GM23338 (cell line): Measurements from ENCODE around the gene PRDM2. TPM values are rescaled to one million over a fixed set of nuclear protein-coding genes. Genes with fewer than 3 reads are reported as not detected.

Experiments
- ATAC-seq: fragments of 200-7000 bp; cut with Tn5 transposase; 3 replicates; pipeline ENCODE4 v1.9.1; 2020
- DNase-seq: peaks from one replicate; pipeline ENCODE4 v3.0.0-alpha.2; 2015; ENCODE audit warnings: low spot score
- H2AFZ ChIP-seq: fragments of 200-600 bp; sonication (generic); 2 replicates; pipeline ENCODE4 v1.8.0; 2016; ENCODE audit warnings: antibody characterized with exemption, mild to moderate bottlenecking, moderate library complexity
- H3F3A ChIP-seq: fragments of 200-600 bp; sonication (generic); replicated peaks from 2 replicates; pipeline ENCODE4 v1.8.0; 2017; ENCODE audit warnings: antibody characterized with exemption, mixed run types, low read depth
- H3K27ac ChIP-seq: fragments of 200-600 bp; sonication (generic); 2 replicates; pipeline ENCODE4 v1.6.1; 2016; ENCODE audit warnings: low read depth
- H3K27me3 ChIP-seq: fragments of 200-600 bp; sonication (generic); 2 replicates; pipeline ENCODE4 v1.8.0; 2016; ENCODE audit warnings: mild to moderate bottlenecking, mixed run types, moderate library complexity; ENCODE audit not compliant: insufficient read depth
- H3K36me3 ChIP-seq: fragments of 200-600 bp; sonication (generic); 2 replicates; pipeline ENCODE4 v1.8.0; 2016; ENCODE audit warnings: mild to moderate bottlenecking; ENCODE audit not compliant: insufficient read depth
- H3K4me1 ChIP-seq: fragments of 200-600 bp; sonication (generic); 2 replicates; pipeline ENCODE4 v1.8.0; 2016; ENCODE audit warnings: mild to moderate bottlenecking, moderate library complexity; ENCODE audit not compliant: insufficient read depth
- H3K4me2 ChIP-seq: fragments of 200-600 bp; sonication (generic); 2 replicates; pipeline ENCODE4 v1.7.1; 2017; ENCODE audit warnings: mixed run types
- H3K4me3 ChIP-seq: fragments of 200-600 bp; sonication (generic); 2 replicates; pipeline ENCODE4 v1.6.1; 2016; ENCODE audit warnings: mixed run types
- H3K79me2 ChIP-seq: fragments of 200-600 bp; sonication (generic); replicated peaks from 2 replicates; pipeline ENCODE4 v1.8.0; 2017; ENCODE audit warnings: mild to moderate bottlenecking; ENCODE audit not compliant: insufficient read depth
- H3K9me2 ChIP-seq: fragments of 200-600 bp; sonication (generic); 2 replicates; pipeline ENCODE4 v1.8.0; 2017; ENCODE audit not compliant: insufficient read depth
- H4K20me1 ChIP-seq: fragments of 200-600 bp; sonication (generic); replicated peaks from 2 replicates; pipeline ENCODE4 v1.8.0; 2017; ENCODE audit warnings: mild to moderate bottlenecking; ENCODE audit not compliant: insufficient read depth
- H3K27ac Mint-ChIP-seq: 2 replicates; pipeline ENCODE4 v1.8.0; 2020; ENCODE audit warnings: inconsistent platforms, mild to moderate bottlenecking, moderate library complexity, mixed read lengths
- H3K27me3 Mint-ChIP-seq: 3 replicates; pipeline ENCODE4 v1.8.0; 2022; ENCODE audit warnings: low read depth, mild to moderate bottlenecking, moderate library complexity, mixed read lengths, inconsistent platforms; ENCODE audit not compliant: insufficient read depth, poor library complexity
- H3K36me3 Mint-ChIP-seq: 3 replicates; pipeline ENCODE4 v1.8.0; 2021; ENCODE audit warnings: low read depth, mild to moderate bottlenecking, inconsistent platforms, moderate library complexity, mixed read lengths
- H3K4me1 Mint-ChIP-seq: 3 replicates; pipeline ENCODE4 v1.8.0; 2020; ENCODE audit warnings: mild to moderate bottlenecking, inconsistent platforms, mixed read lengths
- H3K4me3 Mint-ChIP-seq: 3 replicates; pipeline ENCODE4 v1.8.0; 2021; ENCODE audit warnings: moderate library complexity, mild to moderate bottlenecking, inconsistent platforms, mixed read lengths
- H3K9me3 Mint-ChIP-seq: 3 replicates; pipeline ENCODE4 v1.8.0; 2020; ENCODE audit warnings: moderate library complexity, mild to moderate bottlenecking, inconsistent platforms, mixed read lengths
- CREB1 ChIP-seq: fragments of 250-450 bp; sonication (Bioruptor Pico); IDR thresholded peaks from 2 replicates; pipeline ENCODE4 v1.5.0; 2020; ENCODE audit warnings: low read depth, mild to moderate bottlenecking, moderate library complexity
- CTCF ChIP-seq, 2 experiments: fragments of 200-600 bp in 1 of 2; sonication (generic) in 1 of 2; conservative IDR thresholded peaks; 2 replicates each; pipeline versions ENCODE4 v1.5.1 to v1.6.1; 2016 to 2017; ENCODE audit warnings: antibody characterized with exemption in 2 of 2, low read depth in 2 of 2, mild to moderate bottlenecking in 2 of 2, moderate library complexity in 1 of 2
- ETS1 ChIP-seq: IDR thresholded peaks from 2 replicates; pipeline ENCODE4 v1.6.1; 2016; ENCODE audit warnings: antibody characterized with exemption
- EZH2 ChIP-seq: fragments of 200-600 bp; sonication (generic); IDR thresholded peaks from one replicate; pipeline ENCODE4 v1.8.0; 2017; ENCODE audit warnings: antibody characterized with exemption, mild to moderate bottlenecking, low read depth; ENCODE audit not compliant: unreplicated experiment
- EZH2phosphoT487 ChIP-seq: fragments of 200-600 bp; sonication (generic); IDR thresholded peaks from one replicate; pipeline ENCODE4 v1.8.1; 2018; ENCODE audit warnings: antibody characterized with exemption; ENCODE audit not compliant: unreplicated experiment
- JUNB ChIP-seq: IDR thresholded peaks from one replicate; pipeline ENCODE4 v1.6.1; 2016; ENCODE audit warnings: antibody characterized with exemption; ENCODE audit not compliant: unreplicated experiment
- NANOG ChIP-seq: IDR thresholded peaks from 2 replicates; pipeline ENCODE4 v1.6.1; 2016; ENCODE audit warnings: antibody characterized with exemption, borderline replicate concordance
- POLR2AphosphoS5 ChIP-seq: IDR thresholded peaks from 2 replicates; pipeline ENCODE4 v1.6.1; 2016; ENCODE audit warnings: antibody characterized with exemption, low read depth
- REST ChIP-seq: IDR thresholded peaks from one replicate; pipeline ENCODE4 v1.6.1; 2018; ENCODE audit warnings: antibody characterized with exemption; ENCODE audit not compliant: unreplicated experiment
- STAT1 ChIP-seq: IDR thresholded peaks from one replicate; pipeline ENCODE4 v1.6.1; 2016; ENCODE audit warnings: antibody characterized with exemption; ENCODE audit not compliant: unreplicated experiment
- ZNF114 ChIP-seq: fragments of 250-450 bp; sonication (Bioruptor Pico); IDR thresholded peaks from 2 replicates; pipeline ENCODE4 v1.5.0; 2020; ENCODE audit warnings: mild to moderate bottlenecking, moderate library complexity
- ZNF331 ChIP-seq: fragments of 250-450 bp; sonication (Bioruptor Pico); IDR thresholded peaks from 2 replicates; pipeline ENCODE4 v1.5.0; 2020; ENCODE audit warnings: low read depth, mild to moderate bottlenecking, moderate library complexity
- ZNF462 ChIP-seq: fragments of 250-450 bp; sonication (Bioruptor Pico); IDR thresholded peaks from 2 replicates; pipeline ENCODE4 v1.5.0; 2020; ENCODE audit warnings: mild to moderate bottlenecking, moderate library complexity
- polyA plus RNA-seq: library from polyadenylated mRNA; unstranded; fragments of >200 nt; fragmentation: Nextera tagmentation; extraction: Ambion mirVana; gene quantifications from 2 replicates; pipeline ENCODE4 v1.2.1, GENCODE V29; 2016
- total RNA-seq: library from RNA; depleted of rRNA; stranded (reverse); fragments of >200 nt; shearing (Covaris generic); gene quantifications from 2 replicates; pipeline ENCODE4 v1.2.3, GENCODE V29; 2014

The PRDM2 gene
- total and polyA plus RNA-seq, 2 experiments from 2014 or later: 11.6 to 28.3 TPM

GRCh38 chr1:13803546-13804239 is 103.7 kb downstream of the PRDM2 start:
- Histone ChIP-seq H3F3A (no peaks in the 10 kb centered on the region), H3K4me1 (peaks cover 3% of the 10 kb centered on the region), H4K20me1 (peaks cover 4% of the 10 kb centered on the region), H2AFZ (no peak overlapping the region), H3K36me3 (no peaks in the 10 kb centered on the region), H3K4me3 (no peak overlapping the region), H3K9me2 (no peaks in the 10 kb centered on the region), H3K4me2 (no peak overlapping the region), H3K27me3 (peaks cover 20% of the 10 kb centered on the region), H3K27ac (no peak overlapping the region), H3K79me2 (no peaks in the 10 kb centered on the region)
- no peak for ATAC-seq
- peaks cover 24% of the 10 kb centered on the region for H3K4me1 Mint-ChIP-seq
- no peaks in the 10 kb centered on the region; the same call in 2 of the 3 replicates for H3K36me3 Mint-ChIP-seq
- H3K27me3 Mint-ChIP-seq: peaks cover 6% of the 10 kb centered on the region
- no peak for TF ChIP-seq ZNF114 (CRISPR knock-in tag)
- TF ChIP-seq REST: no peak
- no peak for TF ChIP-seq CTCF (conservative IDR thresholded peaks at IDR 0.05; ENCODE audit: low read depth in 2 of 2)
- no peak for TF ChIP-seq ZNF462
- TF ChIP-seq ZNF331 (CRISPR knock-in tag): no peak
- TF ChIP-seq EZH2phosphoT487: no peak
- no peak for TF ChIP-seq JUNB
- no peak for TF ChIP-seq CREB1 (CRISPR knock-in tag)
- no peak for TF ChIP-seq NANOG
- no peak for TF ChIP-seq STAT1
- TF ChIP-seq POLR2AphosphoS5: no peak
- TF ChIP-seq ETS1: no peak
- TF ChIP-seq EZH2: no peak
- no peak overlapping the region for H3K27ac Mint-ChIP-seq
- no peak overlapping the region for H3K4me3 Mint-ChIP-seq
- peaks cover 4% of the 10 kb centered on the region; the same call in 1 of the 3 replicates for H3K9me3 Mint-ChIP-seq
- no peak for DNase-seq
